H9 (cell line): Measurements from ENCODE around the gene TARBP1. TPM values are rescaled to one million over a fixed set of nuclear protein-coding genes. Genes with fewer than 3 reads are reported as not detected.

Experiments
- DNase-seq: peaks from one replicate; pipeline ENCODE4 v3.0.0-alpha.2; 2017
- H2AFZ ChIP-seq: one replicate; pipeline ENCODE4 v1.6.1; 2013; ENCODE audit warnings: mild to moderate bottlenecking, low read length, control low read depth, moderate library complexity
- H2AK5ac ChIP-seq: 2 replicates; pipeline ENCODE4 v1.6.1; 2013; ENCODE audit warnings: low read length, control low read depth, mixed read lengths; ENCODE audit not compliant: insufficient read length
- H2BK120ac ChIP-seq: one replicate; pipeline ENCODE4 v1.6.1; 2013; ENCODE audit warnings: low read depth, mild to moderate bottlenecking, low read length, control low read depth, inconsistent platforms; ENCODE audit not compliant: poor library complexity, severe bottlenecking
- H2BK12ac ChIP-seq: 2 replicates; pipeline ENCODE4 v1.6.1; 2013; ENCODE audit warnings: low read length, control low read depth, mixed read lengths, low read depth; ENCODE audit not compliant: insufficient read length
- H2BK15ac ChIP-seq: 2 replicates; pipeline ENCODE4 v1.6.1; 2013; ENCODE audit warnings: low read depth, low read length, control low read depth
- H2BK20ac ChIP-seq: one replicate; pipeline ENCODE4 v1.6.1; 2013; ENCODE audit warnings: low read depth, mild to moderate bottlenecking, low read length, control low read depth, inconsistent platforms; ENCODE audit not compliant: poor library complexity, severe bottlenecking
- H2BK5ac ChIP-seq: 2 replicates; pipeline ENCODE4 v1.6.1; 2013; ENCODE audit warnings: low read length, control low read depth, mixed read lengths; ENCODE audit not compliant: insufficient read length
- H3K14ac ChIP-seq: 2 replicates; pipeline ENCODE4 v1.6.1; 2013; ENCODE audit warnings: low read length, control low read depth; ENCODE audit not compliant: insufficient read depth
- H3K18ac ChIP-seq: 2 replicates; pipeline ENCODE4 v1.6.1; 2013; ENCODE audit warnings: low read depth, mild to moderate bottlenecking, mixed read lengths, low read length, control low read depth; ENCODE audit not compliant: insufficient read length
- H3K23ac ChIP-seq: 2 replicates; pipeline ENCODE4 v1.6.1; 2013; ENCODE audit warnings: low read length, control low read depth, mixed read lengths, low read depth; ENCODE audit not compliant: insufficient read length
- H3K23me2 ChIP-seq: 2 replicates; pipeline ENCODE4 v1.6.1; 2013; ENCODE audit warnings: low read depth, mild to moderate bottlenecking, mixed read lengths, low read length, control low read depth; ENCODE audit not compliant: insufficient read length, poor library complexity, severe bottlenecking
- H3K27ac ChIP-seq: 2 replicates; pipeline ENCODE4 v1.5.1; 2013; ENCODE audit warnings: low read length, control low read depth, mixed read lengths, low read depth; ENCODE audit not compliant: insufficient read length
- H3K27me3 ChIP-seq: 2 replicates; pipeline ENCODE4 v1.6.1; 2013; ENCODE audit warnings: low read length, control low read depth, inconsistent platforms; ENCODE audit not compliant: insufficient read depth
- H3K4ac ChIP-seq: 2 replicates; pipeline ENCODE4 v1.6.1; 2013; ENCODE audit warnings: low read depth, mild to moderate bottlenecking, control low read depth, inconsistent platforms, low read length, moderate library complexity
- H3K4me1 ChIP-seq: 2 replicates; pipeline ENCODE4 v1.6.1; 2013; ENCODE audit warnings: low read length, control low read depth, inconsistent platforms; ENCODE audit not compliant: insufficient read depth
- H3K4me2 ChIP-seq: 2 replicates; pipeline ENCODE4 v1.6.1; 2013; ENCODE audit warnings: low read length, control low read depth, mixed read lengths; ENCODE audit not compliant: insufficient read length, insufficient read depth
- H3K56ac ChIP-seq: 2 replicates; pipeline ENCODE4 v1.6.1; 2013; ENCODE audit warnings: low read depth, mild to moderate bottlenecking, mixed read lengths, low read length, control low read depth; ENCODE audit not compliant: insufficient read length
- H3K79me1 ChIP-seq: 2 replicates; pipeline ENCODE4 v1.6.1; 2013; ENCODE audit warnings: low read depth, mild to moderate bottlenecking, moderate library complexity, low read length, control low read depth, inconsistent platforms; ENCODE audit not compliant: insufficient read depth, poor library complexity, severe bottlenecking
- H3K79me2 ChIP-seq: 2 replicates; pipeline ENCODE4 v1.6.1; 2013; ENCODE audit warnings: low read length, control low read depth, inconsistent platforms; ENCODE audit not compliant: insufficient read depth
- H3K9ac ChIP-seq: 2 replicates; pipeline ENCODE4 v1.6.1; 2013; ENCODE audit warnings: low read length, control low read depth, mixed read lengths; ENCODE audit not compliant: insufficient read length; ENCODE audit errors: extremely low read depth
- H3K9me3 ChIP-seq: one replicate; pipeline ENCODE4 v1.6.1; 2013; ENCODE audit warnings: low read depth, low read length, inconsistent platforms; ENCODE audit not compliant: control insufficient read depth
- H3T11ph ChIP-seq: one replicate; pipeline ENCODE4 v1.6.1; 2013; ENCODE audit warnings: mild to moderate bottlenecking, low read length, control low read depth, inconsistent platforms
- H4K20me1 ChIP-seq: one replicate; pipeline ENCODE4 v1.6.1; 2013; ENCODE audit not compliant: control insufficient read depth, insufficient read length, insufficient read depth
- H4K5ac ChIP-seq: 2 replicates; pipeline ENCODE4 v1.6.1; 2013; ENCODE audit warnings: low read depth, mild to moderate bottlenecking, mixed read lengths, low read length, control low read depth; ENCODE audit not compliant: insufficient read length
- H4K8ac ChIP-seq: replicated peaks from 2 replicates; pipeline ENCODE4 v1.6.1; 2013; ENCODE audit warnings: low read length, control low read depth, mixed read lengths, low read depth; ENCODE audit not compliant: insufficient read length
- H4K91ac ChIP-seq: 2 replicates; pipeline ENCODE4 v1.6.1; 2013; ENCODE audit warnings: low read depth, mild to moderate bottlenecking, moderate library complexity, mixed read lengths, low read length, control low read depth; ENCODE audit not compliant: insufficient read length
- H3K27ac Mint-ChIP-seq, 3 experiments: 2 replicates in 2 of 3; 3 replicates in 1 of 3; pipeline ENCODE4 v1.8.0; 2020 to 2021; ENCODE audit warnings: mixed read lengths in 3 of 3, mild to moderate bottlenecking in 1 of 3, moderate library complexity in 1 of 3
- H3K27me3 Mint-ChIP-seq: 2 replicates; pipeline ENCODE4 v1.8.0; 2021; ENCODE audit warnings: low read depth, mild to moderate bottlenecking, moderate library complexity, mixed read lengths
- H3K36me3 Mint-ChIP-seq, 3 experiments: 2 replicates in 2 of 3; 3 replicates in 1 of 3; pipeline ENCODE4 v1.8.0; 2020 to 2021; ENCODE audit warnings: low read depth in 3 of 3, mixed read lengths in 3 of 3; ENCODE audit not compliant: insufficient read depth in 1 of 3
- H3K4me1 Mint-ChIP-seq, 2 experiments: 2 replicates each; pipeline ENCODE4 v1.8.0; 2020; ENCODE audit warnings: mixed read lengths in 2 of 2
- H3K4me3 Mint-ChIP-seq, 2 experiments: 2 replicates in 1 of 2; 3 replicates in 1 of 2; pipeline ENCODE4 v1.8.0; 2020 to 2021; ENCODE audit warnings: mild to moderate bottlenecking in 2 of 2, mixed read lengths in 2 of 2, moderate library complexity in 1 of 2
- H3K9me3 Mint-ChIP-seq, 2 experiments: 2 replicates in 1 of 2; 3 replicates in 1 of 2; pipeline ENCODE4 v1.8.0; 2020; ENCODE audit warnings: mild to moderate bottlenecking in 2 of 2, mixed read lengths in 2 of 2, moderate library complexity in 1 of 2
- CTCF ChIP-seq: fragments of 200-600 bp; sonication (generic); conservative IDR thresholded peaks from 3 replicates; pipeline ENCODE4 v1.8.0; 2021; ENCODE audit warnings: antibody characterized with exemption, mild to moderate bottlenecking
- WGBS: extraction: QIAGEN DNeasy Blood & Tissue Kit; methylation state at CpG from one replicate; pipeline ENCODE4 v1.1.7; 2013; ENCODE audit warnings: missing lambda C conversion rate, low lambda C conversion rate, mixed read lengths; ENCODE audit not compliant: insufficient read length; ENCODE audit errors: extremely low coverage; 5-methylcytosine and 5-hydroxymethylcytosine counted together
- total RNA-seq: library from RNA; stranded (reverse); gene quantifications from 2 replicates; pipeline ENCODE4 v1.2.1, GENCODE V29; 2021

Gene TARBP1
- total RNA-seq, 1 experiment from 2014 or later, result 20.2 TPM

GRCh38 chr1:234375672-234376071 lies 103.3 kb downstream of the TARBP1 start:
- peaks cover 34 to 58% (median 52%) of the 10 kb centered on the region in 3 experiments for H3K36me3 Mint-ChIP-seq
- no peak overlapping the region for H2BK15ac ChIP-seq
- no peak overlapping the region for H3K27ac Mint-ChIP-seq
- no peak overlapping the region for H4K91ac ChIP-seq
- H2BK5ac ChIP-seq, result no peak overlapping the region
- H3K4me2 ChIP-seq, result no peak overlapping the region
- H3K79me2 ChIP-seq, result peaks cover 3% of the 10 kb centered on the region; the same call in 1 of the 2 replicates
- H3K4me1 Mint-ChIP-seq, result peaks cover 10 to 14% of the 10 kb centered on the region in 2 experiments
- H3K14ac ChIP-seq, result no peak overlapping the region
- no peak overlapping the region for H3K23ac ChIP-seq
- no peaks in the 10 kb centered on the region for H4K20me1 ChIP-seq
- no peak overlapping the region for H3K18ac ChIP-seq
- no peak overlapping the region for H4K8ac ChIP-seq
- H4K5ac ChIP-seq, result no peak overlapping the region
- H3K9me3 ChIP-seq, result no peaks in the 10 kb centered on the region
- no peaks in the 10 kb centered on the region for H3K9me3 Mint-ChIP-seq
- WGBS, result no CpG with 5 or more reads among the region's 7 CpGs
- H3K4ac ChIP-seq, result no peak overlapping the region
- no peak overlapping the region for H3K56ac ChIP-seq
- no peak for TF ChIP-seq CTCF
- no peak overlapping the region for H2BK12ac ChIP-seq
- no peak for DNase-seq
- no peak overlapping the region for H2BK20ac ChIP-seq
- H3K4me1 ChIP-seq, result peaks cover 3% of the 10 kb centered on the region; the same call in 1 of the 2 replicates
- no peaks in the 10 kb centered on the region for H3K79me1 ChIP-seq
- H3K23me2 ChIP-seq, result no peaks in the 10 kb centered on the region
- no peak overlapping the region for H2AK5ac ChIP-seq
- H3K27me3 ChIP-seq, result no peaks in the 10 kb centered on the region
- no peak overlapping the region for H3T11ph ChIP-seq
- H3K9ac ChIP-seq, result no peak overlapping the region
- peaks cover 1% of the 10 kb centered on the region; the same call in 1 of the 2 replicates for H3K27me3 Mint-ChIP-seq
- H2AFZ ChIP-seq, result no peak overlapping the region
- no peak overlapping the region for H2BK120ac ChIP-seq
- no peak overlapping the region for H3K4me3 Mint-ChIP-seq
- no peak overlapping the region for H3K27ac ChIP-seq
